Esophagus muscularis mucosa (tissue), 4 donors: ENCODE results near the gene COL27A1. TPM values are rescaled to one million over a fixed set of nuclear protein-coding genes. Genes with fewer than 3 reads are reported as not detected.
A peak's percentile ranks its signal among the peaks of the same experiment; 100 is the strongest.

Source experiments
- DNase-seq: peaks from one replicate; pipeline ENCODE4 v3.0.0-alpha.2; 2017; ENCODE audit errors: extremely low spot score
- H3K27ac ChIP-seq, 4 donors: fragments of 200-600 bp; sonication (generic); replicated peaks in 1 of 4; 1 replicate in 3 of 4; 2 replicates in 1 of 4; pipeline ENCODE4 v1.5.1; 2016 to 2019; ENCODE audit warnings: mild to moderate bottlenecking in 1 of 4
- H3K27me3 ChIP-seq, 4 donors: fragments of 200-600 bp; sonication (generic); one replicate each; pipeline versions ENCODE4 v1.5.1 to v1.6.0; 2016 to 2019
- H3K36me3 ChIP-seq, 4 donors: fragments of 200-600 bp; sonication (generic); one replicate each; pipeline ENCODE4 v1.5.1; 2016 to 2019
- H3K4me1 ChIP-seq, 4 donors: fragments of 200-600 bp; sonication (generic); one replicate each; pipeline ENCODE4 v1.5.1; 2016 to 2019
- H3K4me3 ChIP-seq, 4 donors: fragments of 200-600 bp; sonication (generic); 1 replicate in 2 of 4; 2 replicates in 2 of 4; pipeline ENCODE4 v1.5.1; 2016 to 2019; ENCODE audit warnings: mild to moderate bottlenecking in 4 of 4, moderate library complexity in 1 of 4
- H3K9me3 ChIP-seq, 4 donors: fragments of 200-600 bp; sonication (generic); 1 replicate in 3 of 4; 2 replicates in 1 of 4; pipeline ENCODE4 v1.5.1; 2016 to 2019
- CTCF ChIP-seq, 3 experiments: fragments of 200-600 bp in 2 of 3; fragments of 450-650 bp in 1 of 3; sonication (generic) in 2 of 3; IDR thresholded peaks; one replicate each; pipeline ENCODE4 v1.5.1; 2017 to 2019; ENCODE audit warnings: antibody characterized with exemption in 3 of 3, mild to moderate bottlenecking in 2 of 3, moderate library complexity in 1 of 3
- EP300 ChIP-seq: sonication (generic); formaldehyde crosslinking; IDR thresholded peaks from one replicate; pipeline ENCODE4 v1.6.1; 2017; ENCODE audit warnings: antibody characterized with exemption
- POLR2A ChIP-seq: fragments of 450-650 bp; IDR thresholded peaks from one replicate; pipeline ENCODE4 v1.6.1; 2017; ENCODE audit warnings: antibody characterized with exemption, moderate library complexity, mild to moderate bottlenecking, low read depth
- POLR2AphosphoS5 ChIP-seq, 2 donors: sonication (generic); formaldehyde crosslinking; IDR thresholded peaks; one replicate each; pipeline ENCODE4 v1.6.1; 2017; ENCODE audit warnings: antibody characterized with exemption in 2 of 2
- WGBS: methylation state at CpG from one replicate; pipeline ENCODE4 v1.1.5; 2018; 5-methylcytosine and 5-hydroxymethylcytosine counted together
- intact Hi-C: fragments of 100-400 bp; cut with DNase I; formaldehyde crosslinking; loops from one replicate; pipeline ENCODE4 v1.15.1; 2023
- total RNA-seq, 4 donors: library from RNA; depleted of rRNA; stranded (reverse); fragments of >200 nt; gene quantifications; one replicate each; pipeline versions ENCODE4 v1.1.0 to v1.2.1, GENCODE V29; 2016

Gene COL27A1
- total RNA-seq, 4 donors from 2014 or later, result 1.8 to 3.3 (median 2.7) TPM

DNA sequence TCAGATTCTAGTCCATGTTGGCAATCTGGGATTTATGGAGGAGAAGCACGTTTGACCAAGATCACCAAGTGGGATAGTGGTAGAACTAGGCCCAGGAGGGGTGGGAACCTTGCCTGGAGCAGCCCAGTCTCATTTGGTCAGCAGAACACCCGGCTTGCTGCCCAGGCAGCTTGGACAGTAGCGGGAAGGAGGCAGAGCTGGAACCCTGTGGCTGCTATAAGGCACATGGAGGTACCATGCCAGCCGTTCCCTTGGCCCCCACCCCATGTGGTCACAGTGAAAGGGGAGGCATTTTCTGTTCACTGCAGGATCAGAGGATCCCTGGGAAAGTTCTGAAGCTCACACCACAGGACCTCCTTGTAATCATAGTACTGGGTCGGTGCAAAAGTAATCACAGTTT lies 92.2 kb downstream of the COL27A1 start:
- Histone ChIP-seq H3K27me3 (no peaks in the 10 kb centered on the region), H3K36me3 (no peaks in the 10 kb centered on the region), H3K4me3 (no peak overlapping the region), H3K27ac (no peak overlapping the region), H3K4me1 (peaks cover 14 to 20% (median 17%) of the 10 kb centered on the region in 4 donors), H3K9me3 (no peaks in the 10 kb centered on the region)
- DNase-seq, result no peak
- TF ChIP-seq POLR2AphosphoS5 (IDR thresholded peaks at IDR 0.05), result no peak
- WGBS, result 88% methylated on average over 3 of the region's 5 CpGs
- intact Hi-C loops, result no loop called here

DNA sequence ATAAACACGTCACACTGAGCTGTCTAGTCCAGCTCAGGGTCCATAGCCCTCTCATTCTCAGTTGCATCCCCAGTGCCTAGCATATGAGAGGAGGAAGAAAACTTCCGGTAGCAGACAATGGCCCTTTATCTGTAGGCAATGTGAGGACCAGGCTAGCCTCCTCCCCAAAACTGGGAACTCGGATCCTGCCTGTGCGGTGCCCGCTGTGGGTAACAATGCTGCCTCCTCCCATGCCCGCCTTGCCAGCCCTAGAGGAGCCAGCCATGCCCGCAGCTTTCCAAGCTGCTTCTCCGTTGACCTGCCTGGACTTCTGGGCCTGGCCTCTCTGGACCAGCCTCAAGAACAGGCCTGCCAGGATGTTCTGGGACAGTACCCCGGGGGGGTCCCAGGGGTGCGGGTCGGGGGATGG lies 93.0 kb downstream of the COL27A1 start:
- TF ChIP-seq POLR2AphosphoS5 (IDR thresholded peaks at IDR 0.05) (no peak), POLR2A (no peak), CTCF (IDR thresholded peaks at IDR 0.05) (no peak), EP300 (no peak)
- Histone ChIP-seq H3K9me3 (no peaks in the 10 kb centered on the region), H3K36me3 (no peaks in the 10 kb centered on the region), H3K27me3 (no peaks in the 10 kb centered on the region), H3K4me3 (no peak overlapping the region), H3K4me1 (peaks cover 14 to 20% (median 17%) of the 10 kb centered on the region in 4 donors), H3K27ac (no peak overlapping the region)
- DNase-seq, result no peak
- WGBS, result no CpG with 5 or more reads among the region's 11 CpGs
- intact Hi-C loops, result no loop called here

DNA sequence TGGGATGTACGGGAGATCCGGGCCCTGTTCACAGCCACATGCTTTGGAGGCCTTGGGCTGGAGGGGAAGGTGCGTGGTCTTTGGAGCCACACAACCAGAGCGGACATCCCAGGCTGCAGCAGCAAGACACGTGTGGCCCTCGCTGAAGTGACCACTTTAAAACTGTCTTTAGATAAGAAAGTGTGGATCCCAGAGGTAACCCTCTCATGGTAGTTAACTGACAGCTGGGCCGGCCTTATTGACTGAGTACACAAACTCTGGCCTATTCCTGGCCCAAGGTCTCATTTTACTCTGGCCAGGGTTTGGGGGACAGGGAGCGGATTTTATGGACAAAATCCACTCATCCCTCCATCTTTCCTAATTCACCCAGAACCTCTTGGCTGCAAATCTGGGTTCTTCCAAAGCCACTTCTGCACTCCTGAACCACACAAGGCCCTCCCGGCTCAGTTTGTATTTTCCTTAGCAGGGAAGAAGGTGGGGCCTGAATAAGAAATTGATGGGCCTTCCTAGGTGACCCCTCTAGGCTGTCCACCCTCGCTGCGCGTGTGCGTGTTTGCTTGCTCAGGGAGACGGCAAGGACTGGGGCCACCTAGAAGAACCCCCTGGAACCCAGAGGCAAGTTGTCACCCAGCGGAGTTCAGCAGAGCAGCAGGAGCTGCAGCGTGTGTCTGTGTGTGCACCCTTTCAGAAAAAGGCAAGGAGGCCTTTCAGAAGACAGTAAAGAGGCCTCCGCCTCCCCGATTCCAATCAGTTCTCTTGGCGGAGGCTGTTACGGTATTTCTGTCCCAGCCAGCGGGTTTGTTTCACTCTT lies 94.3 kb downstream of the COL27A1 start:
- peak overlapping the region; percentile 14 to 45 (median 22) for H3K4me3 ChIP-seq
- H3K36me3 ChIP-seq, result no peaks in the 10 kb centered on the region
- H3K27ac ChIP-seq, result peak overlapping the region; percentile 28 to 63 (median 50)
- WGBS, result 73% methylated on average over 16 of the region's 21 CpGs
- TF ChIP-seq POLR2AphosphoS5 (IDR thresholded peaks at IDR 0.05) (no peak), POLR2A (no peak), EP300 (no peak), CTCF (IDR thresholded peaks at IDR 0.05) (no peak)
- no peaks in the 10 kb centered on the region for H3K9me3 ChIP-seq
- DNase-seq, result no peak
- peaks cover 14 to 20% (median 17%) of the 10 kb centered on the region in 4 donors for H3K4me1 ChIP-seq
- intact Hi-C loops, result no loop called here
- H3K27me3 ChIP-seq, result no peaks in the 10 kb centered on the region

- Histone ChIP-seq H3K4me1 (peaks cover 14 to 20% (median 17%) of the 10 kb centered on the region in 4 donors), H3K27me3 (no peaks in the 10 kb centered on the region), H3K27ac (peak overlapping the region; percentile 28 to 63 (median 50)), H3K36me3 (no peaks in the 10 kb centered on the region), H3K9me3 (no peaks in the 10 kb centered on the region), H3K4me3 (peak overlapping the region; percentile 14 to 45 (median 22))
- DNase-seq, result no peak
- no peak for TF ChIP-seq POLR2AphosphoS5 (IDR thresholded peaks at IDR 0.05)
- no peak for TF ChIP-seq CTCF (IDR thresholded peaks at IDR 0.05)
- no peak for TF ChIP-seq POLR2A
- no peak for TF ChIP-seq EP300
- WGBS, result 37% methylated on average over 13 of the region's 13 CpGs
- intact Hi-C loops, result no loop called here
Observed at GRCh38 chr9:114250235-114250568, 94.9 kb downstream of the COL27A1 start.

DNA sequence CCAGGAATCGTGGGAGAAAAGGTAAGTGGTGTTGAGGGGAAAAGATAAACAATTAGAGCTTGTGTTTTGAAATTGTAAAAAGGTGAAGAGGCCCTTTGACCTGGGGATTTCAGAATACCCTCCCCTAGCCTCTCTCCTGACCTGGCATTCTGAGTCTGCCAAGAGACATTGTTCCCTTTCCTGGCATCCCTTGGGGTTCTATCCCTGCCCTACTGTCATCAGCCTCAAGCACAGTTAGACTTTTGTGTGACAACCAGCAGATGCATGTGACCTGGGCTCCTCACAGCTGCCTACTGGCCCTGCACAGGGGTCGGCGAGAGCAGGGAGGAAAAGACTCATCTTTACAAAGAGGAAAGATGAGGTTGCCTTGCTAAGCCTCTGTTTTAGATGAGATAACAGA lies 95.3 kb downstream of the COL27A1 start:
- WGBS, result 75% methylated on average over 3 of the region's 3 CpGs
- Histone ChIP-seq H3K27ac (peak overlapping the region; percentile 28 to 63 (median 50)), H3K4me1 (peaks cover 14 to 20% (median 17%) of the 10 kb centered on the region in 4 donors), H3K27me3 (no peaks in the 10 kb centered on the region), H3K36me3 (no peaks in the 10 kb centered on the region), H3K4me3 (peak overlapping the region; percentile 14 to 45 (median 22)), H3K9me3 (no peaks in the 10 kb centered on the region)
- intact Hi-C loops, result no loop called here
- TF ChIP-seq POLR2A, result no peak
- TF ChIP-seq EP300, result no peak
- TF ChIP-seq CTCF (IDR thresholded peaks at IDR 0.05), result no peak
- TF ChIP-seq POLR2AphosphoS5 (IDR thresholded peaks at IDR 0.05), result no peak
- DNase-seq, result no peak
